ENCODE measurements around the gene SAMD10.
"Not testable (repeated sequence)": the region's sequence is repeated elsewhere in the genome, so short reads cannot be mapped to it uniquely, and the experiment has no call there.

The SAMD10 gene

DNA sequence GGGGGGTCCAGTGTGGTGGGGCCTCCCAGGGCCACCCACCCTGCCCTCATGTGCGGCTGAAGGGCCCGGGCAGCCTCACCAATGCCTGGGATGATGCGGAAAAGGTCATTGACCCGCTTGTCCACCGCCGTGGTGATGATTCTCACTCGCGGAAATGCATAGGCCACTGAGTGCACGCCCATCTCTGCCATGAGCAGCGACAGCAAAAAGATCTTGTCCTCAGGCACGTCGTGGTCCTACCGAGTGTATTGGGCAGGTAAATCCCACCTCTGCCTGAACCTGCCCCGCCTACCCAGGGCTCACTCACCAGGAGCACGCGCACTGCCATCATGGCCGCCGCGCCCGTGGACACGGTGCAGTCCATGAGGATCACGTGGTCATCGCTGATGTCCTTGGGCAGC is 39.4 kb downstream of the SAMD10 start:
- no peak for DNase-seq

DNA sequence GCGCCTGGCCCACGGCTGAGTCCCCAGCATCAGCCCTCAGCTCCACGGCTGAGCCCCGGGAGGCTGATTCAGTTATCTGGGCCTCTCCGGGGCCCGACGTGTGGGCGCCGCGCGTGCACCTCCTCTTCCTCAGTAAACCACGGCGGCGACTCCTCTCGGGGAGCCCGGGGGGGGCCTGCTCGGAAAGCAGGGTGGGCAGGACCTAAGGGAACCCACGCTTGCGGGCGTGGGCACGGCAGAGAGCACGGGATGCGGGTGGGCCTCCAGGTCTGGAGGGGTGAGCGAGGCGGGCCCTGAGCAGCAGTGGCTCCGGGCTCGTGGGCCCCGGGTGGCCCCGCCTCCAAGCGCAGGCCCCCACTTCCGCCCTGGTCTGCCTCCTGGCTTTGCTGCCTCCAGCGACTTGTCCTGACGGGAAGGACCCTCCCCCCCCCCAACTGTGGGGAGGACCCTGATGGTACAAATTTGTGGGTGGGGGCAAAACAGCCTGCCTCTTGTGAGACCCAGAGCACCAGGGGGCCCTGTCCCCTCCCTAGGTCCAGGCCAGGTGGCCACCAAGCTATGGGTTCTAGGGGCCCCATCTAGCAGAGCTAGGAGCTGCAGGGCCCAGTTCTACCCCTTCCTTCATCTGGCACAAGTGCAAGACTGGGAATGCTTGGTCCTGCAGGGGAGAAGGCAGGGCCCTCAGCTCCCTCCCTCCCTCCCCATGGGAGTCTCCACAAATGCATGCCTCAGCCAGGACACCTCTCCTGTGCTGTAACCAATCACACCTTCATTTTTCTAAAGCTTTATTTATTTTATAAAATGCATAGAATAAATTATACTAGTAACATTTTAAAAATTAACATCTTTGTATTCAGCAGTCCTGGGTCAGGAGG is 40.1 kb downstream of the SAMD10 start:
- DNase-seq = no peak

DNA sequence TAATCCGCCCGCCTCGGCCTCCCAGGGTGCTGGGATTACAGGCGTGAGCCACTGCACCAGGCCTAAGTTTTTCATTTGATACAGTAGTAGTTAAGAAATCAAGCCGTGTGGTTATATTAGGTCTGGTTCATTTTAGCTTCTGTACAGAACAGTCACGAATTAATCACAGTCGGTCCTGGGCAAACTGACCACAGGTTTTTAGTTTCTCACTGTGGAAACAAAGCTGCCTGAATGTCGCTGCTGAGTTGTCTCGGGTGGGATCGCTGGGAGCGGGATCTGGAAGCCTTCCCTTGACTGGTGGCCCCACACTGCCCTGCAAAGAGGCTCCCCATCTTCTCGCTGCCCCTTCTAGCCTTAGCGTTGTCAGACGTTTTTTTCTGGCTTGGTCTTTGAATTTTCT is 41.8 kb downstream of the SAMD10 start:
- DNase-seq = no peak

DNA sequence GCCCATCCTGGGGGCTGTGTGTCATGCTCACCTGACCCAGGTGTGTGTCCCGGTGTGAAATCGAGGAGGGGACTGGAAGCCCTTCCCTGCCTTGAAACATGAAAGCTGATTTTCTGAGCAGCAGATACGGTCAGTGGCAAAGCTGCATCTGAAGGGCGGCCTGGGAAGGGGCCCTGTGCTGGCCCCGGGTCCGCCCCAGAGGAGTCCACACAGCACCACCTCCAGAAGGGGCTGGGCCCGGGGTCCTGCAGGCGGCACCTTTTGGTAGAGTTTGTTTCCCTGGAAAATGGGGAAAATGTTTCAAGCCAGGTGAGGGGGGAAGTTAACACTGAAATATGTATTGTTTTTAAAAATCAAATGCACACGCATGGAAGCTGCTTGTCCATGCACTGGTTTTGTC is 44.0 kb downstream of the SAMD10 start:
- DNase-seq = no peak

DNA sequence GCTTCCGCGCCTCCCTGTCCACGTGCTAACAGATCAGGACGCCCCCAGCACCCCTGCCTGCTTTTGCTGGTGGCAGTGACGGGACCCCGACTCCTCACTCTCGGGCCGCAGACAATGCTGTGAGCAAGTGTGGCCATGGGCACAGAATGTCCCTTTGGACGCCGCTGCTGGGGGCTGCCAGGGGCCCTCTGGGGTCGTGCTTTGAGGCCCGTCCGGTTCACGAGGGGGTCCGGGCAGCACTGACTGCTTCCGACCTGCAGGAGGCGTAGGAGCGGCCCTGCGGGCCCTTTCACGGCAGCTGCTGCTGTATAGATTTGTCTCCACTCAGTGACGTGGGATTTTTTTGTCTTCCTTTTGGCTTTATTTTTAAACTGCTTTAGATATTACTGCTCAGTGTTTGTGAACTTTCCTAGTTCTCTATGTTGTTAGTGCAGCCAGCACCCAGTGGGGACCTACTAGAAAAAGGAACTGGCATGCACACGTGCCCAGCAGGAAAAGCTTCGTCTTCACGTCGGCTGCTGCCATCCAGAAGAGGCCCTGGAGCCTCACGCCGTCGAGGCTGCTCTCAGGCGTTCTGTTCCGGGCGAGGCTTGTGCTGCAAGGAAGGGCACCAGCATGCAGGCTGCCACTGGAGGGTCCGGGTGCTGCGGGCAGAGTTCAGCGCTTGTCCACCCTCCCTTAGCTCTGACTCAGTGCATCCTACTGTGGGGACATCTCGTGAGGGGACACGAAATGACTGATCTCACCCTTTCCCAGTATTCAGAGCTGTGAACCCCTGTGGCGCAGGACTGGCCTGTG is 45.0 kb downstream of the SAMD10 start:
- no peak for DNase-seq

DNA sequence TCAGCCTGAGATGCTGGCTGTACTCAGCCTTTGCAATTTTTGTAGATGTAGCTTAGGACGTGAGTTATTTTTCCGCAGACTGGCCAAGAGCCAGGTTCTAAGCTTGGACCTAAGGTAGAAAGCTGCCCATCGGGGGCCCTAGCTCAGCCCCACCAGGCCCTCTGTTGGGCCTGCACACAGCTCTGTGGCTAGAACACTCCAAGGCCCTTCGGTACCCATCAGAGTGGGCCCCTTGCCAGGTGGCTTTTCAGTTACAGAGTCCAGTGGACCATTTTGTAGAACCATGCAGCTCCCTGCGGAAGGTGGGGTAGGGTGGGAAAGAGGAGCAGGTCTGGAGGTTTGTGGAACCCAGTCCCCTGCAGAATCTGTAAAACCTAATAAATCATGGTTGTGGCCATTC is 45.8 kb downstream of the SAMD10 start:
- no peak for DNase-seq

DNA sequence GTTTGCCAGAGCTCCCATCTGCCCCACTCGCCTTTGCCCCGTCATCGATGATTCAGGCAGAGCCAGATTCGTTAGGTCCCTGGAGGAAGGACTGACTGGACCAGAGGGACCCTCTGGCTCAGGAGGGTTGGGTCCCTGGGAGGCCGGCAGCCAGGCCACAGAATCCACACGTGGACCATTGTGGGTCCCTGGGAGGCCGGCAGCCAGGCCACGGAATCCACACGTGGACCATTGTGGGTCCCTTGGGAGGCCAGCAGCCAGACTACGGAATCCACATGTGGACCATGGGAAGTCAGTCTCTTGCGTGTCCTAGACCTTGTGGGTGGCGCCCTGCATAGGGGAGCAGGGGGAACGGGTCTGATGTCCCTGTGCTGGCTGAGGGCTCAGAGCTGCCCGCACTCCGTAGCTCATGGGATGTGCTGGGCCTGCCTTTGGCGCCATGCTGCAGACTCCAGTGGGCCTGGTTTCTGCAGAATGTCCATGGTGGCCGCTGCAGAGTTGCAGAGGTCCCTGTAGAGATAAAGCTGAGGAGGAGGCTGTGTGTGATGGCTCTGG is 46.8 kb downstream of the SAMD10 start:
- DNase-seq = no peak

DNA sequence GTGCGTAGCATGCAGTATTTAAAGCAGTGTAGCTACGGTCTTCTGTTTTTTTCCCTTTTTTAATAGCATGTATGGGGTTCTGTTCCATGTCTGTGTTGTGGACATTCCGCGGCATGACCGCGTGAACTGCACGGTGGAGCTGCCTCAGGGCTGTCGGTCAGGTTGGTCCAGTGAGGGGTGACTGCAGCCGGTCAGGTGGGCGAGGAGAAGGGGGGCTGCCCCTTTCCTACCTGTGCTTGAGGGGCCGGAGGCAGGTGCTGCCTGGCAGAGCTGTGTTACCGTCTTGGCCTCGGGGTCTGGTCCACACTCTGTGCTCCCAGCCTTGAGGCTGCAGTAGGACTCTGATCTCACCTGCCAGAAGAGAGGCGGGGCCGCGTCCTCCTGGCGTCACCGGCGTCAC is 47.7 kb downstream of the SAMD10 start:
- no peak for DNase-seq

DNA sequence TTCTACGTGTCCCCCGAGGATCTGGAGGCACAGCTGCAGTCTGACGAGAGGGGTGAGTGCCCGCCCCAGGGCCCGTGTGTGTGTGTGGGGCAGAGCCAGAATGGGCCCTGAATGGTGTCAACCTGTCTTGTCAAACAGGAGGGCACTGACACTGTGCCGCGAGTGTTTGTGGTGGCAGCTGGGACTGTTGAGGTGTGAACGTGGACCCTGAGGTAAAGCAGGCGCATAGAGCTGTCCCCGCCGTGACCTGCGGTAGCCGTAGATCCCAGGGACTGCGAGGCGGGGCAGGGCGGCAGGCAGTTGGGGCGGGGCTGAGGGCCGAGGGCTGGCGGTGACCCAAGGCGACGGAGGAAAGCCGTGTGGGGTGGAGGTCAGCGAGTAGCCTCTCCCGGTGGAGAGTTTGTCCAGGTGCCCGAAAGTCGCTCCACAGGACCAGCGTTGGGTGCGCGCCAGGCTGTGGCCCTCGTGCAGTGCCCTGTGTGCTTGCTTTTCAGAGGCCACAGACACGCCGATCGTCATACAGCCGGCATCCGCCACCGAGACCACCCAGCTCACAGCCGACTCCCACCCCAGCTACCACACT is 48.4 kb downstream of the SAMD10 start:
- DNase-seq = no peak

DNA sequence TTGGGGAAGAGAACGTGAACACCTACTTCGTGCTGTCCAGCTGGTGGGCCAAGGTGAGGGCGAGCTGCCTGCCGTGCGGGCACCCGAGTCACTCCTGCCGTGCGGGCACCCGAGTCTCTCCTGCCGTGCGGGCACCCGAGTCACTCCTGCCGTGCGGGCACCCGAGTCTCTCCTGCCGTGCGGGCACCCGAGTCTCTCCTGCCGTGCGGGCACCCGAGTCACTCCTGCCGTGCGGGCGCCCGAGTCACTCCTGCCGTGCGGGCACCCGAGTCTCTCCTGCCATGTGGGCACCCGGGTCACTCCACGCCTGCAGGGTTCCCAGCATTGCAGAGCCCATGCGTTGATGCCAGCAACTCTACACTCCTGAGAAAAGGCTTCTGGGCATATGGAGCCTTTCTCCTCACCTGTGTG is 50.0 kb downstream of the SAMD10 start:
- DNase-seq = not testable (repeated sequence)

DNA sequence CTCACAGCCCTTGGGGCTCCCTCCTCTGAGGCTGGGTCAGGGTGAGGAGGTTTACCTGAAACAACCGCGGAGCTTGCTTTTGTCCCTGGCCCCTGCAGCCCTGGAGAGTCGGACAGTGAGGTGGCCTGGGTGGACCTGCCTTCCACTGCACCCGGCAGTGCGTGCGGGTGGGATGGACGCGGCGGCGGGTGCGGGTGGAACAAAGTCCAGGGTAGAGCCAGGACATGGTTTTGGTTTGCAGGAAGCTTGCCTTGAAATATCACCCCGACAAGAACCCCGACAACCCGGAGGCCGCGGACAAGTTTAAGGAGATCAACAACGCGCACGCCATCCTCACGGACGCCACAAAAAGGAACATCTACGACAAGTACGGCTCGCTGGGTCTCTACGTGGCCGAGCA is 50.4 kb downstream of the SAMD10 start:
- no peak for DNase-seq

DNA sequence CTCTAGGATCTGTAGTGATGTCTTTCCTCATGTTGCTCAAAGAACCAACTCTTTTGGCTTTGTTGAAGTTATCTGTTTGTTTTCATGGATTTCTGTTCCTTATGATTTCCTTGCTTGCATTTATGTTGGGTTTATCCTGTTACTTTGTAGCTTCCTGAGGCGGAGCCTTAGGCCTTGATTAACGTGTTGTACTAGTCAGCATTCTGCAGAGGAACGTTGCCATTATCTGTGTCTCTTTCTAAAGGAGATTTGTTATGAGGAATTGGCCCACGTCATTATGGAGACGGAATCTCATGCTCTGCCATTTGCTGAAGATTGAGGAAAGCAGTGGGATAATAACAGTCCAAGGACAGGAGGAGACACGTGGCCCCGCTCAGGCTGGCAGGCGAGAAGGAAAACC is 53.1 kb downstream of the SAMD10 start:
- DNase-seq = no peak

DNA sequence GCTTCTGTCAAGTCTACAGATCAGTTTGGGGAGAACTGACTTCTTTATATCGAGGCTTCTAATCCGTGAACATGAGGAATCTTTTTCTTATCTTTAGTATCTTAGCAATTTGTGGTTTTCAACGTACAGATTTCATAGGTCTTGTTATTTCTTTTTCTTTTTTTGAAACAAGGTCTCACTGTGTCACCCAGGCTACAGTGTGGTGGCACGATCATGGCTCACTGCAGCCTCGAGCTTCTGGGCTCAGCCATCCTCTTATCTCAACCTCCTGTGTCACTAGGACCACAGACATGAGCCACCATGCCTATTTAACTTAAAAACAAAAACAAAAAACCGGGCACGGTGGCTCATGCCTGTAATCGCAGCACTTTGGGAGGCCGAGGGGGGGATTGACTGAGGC is 55.2 kb downstream of the SAMD10 start:
- DNase-seq = no peak
